GM18951 (cell line): ENCODE results near the gene CUL1.

Experiments used
- POLR2A ChIP-seq: IDR thresholded peaks from 4 replicates; pipeline ENCODE4 v1.6.1; 2011; ENCODE audit warnings: mild to moderate bottlenecking; ENCODE audit not compliant: insufficient read length, insufficient read depth; ENCODE audit errors: extremely low read depth
- in situ Hi-C: fragments of 300-500 bp; cut with MboI; formaldehyde crosslinking; loops from one replicate; pipeline ENCODE4 v1.12.0; 2022; ENCODE audit warnings: low sequenced_read_pairs, mixed read lengths, inconsistent platforms; ENCODE audit not compliant: unreplicated experiment

The CUL1 gene

DNA sequence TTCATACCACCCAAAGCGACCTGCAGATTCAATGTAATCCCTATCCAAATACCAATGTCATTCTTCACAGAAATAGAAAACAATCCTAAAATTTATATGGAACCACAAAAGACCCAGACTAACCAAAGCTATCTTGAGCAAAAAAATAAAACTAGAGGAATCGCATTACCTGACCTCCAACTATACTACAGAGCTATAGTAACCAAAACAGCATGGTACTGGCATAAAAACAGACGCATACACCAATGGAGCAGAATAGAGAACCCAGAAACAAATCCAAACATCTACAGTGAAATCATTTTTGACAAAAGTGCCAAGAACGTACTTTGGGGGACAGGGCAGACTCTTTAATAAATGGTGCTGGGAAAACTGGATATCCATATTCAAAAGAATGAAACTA is 16.9 kb upstream of the CUL1 start:
- no peak for TF ChIP-seq POLR2A
- in situ Hi-C loops: no loop called here

DNA sequence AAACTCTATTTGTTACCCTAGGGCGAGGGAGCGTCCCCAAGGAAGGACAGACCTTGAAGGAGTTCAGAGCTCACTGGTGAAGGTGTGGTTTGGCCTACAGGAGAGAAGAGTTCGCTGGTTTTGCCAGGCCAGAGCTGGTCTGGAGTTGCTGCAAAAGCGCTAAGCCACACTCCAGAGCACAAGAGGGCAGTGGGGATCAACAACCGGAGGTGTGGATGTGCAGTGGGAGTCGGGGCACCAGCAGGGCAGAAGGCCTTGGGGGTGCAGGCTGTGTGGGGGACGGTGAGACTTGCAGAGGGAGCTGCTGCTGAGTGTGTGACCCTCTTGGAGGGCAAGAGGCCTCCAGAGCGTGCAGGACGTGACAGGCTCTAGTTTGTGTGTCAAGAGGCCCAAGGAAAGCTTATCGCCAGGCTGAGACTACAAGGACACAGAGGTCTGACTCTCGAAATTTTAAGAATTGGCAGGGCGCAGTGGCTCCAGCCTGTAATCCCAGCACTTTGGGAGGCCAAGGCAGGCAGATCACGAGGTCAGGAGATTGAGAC is 14.3 kb upstream of the CUL1 start:
- in situ Hi-C loops: no loop called here

DNA sequence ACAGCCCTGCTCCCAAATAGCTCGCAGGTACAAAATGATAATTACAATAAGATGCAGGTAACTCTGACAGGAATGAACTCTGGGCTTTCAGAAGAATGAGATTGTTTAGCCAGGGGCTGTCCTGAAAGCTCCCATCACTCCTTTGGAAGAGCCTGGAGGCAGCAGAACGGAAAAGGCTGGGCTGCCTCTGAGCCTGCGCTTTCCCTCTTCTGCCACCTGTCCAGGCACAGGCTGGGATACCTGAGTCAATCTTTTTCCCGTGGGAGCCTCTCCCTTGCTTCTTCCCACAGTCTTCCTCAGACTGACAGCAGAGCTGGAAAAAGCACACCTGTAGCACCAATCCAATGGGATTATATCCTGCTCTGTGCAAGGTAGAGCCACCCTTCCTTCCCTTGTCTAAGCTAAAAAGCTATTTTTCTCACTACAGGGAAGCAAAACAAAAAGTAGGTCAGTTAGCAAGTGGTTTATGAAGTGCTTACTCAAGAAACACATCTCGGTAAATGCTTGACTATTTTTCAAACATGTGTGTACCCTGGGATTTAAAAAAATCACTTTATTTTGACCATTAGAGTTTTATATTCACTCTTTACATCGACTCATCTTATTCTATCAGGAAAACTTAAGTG is 12.3 kb upstream of the CUL1 start:
- TF ChIP-seq POLR2A: no peak
- in situ Hi-C loops: no loop called here

More for the DNA sequence above, 14.3 kb upstream of the CUL1 start:
- no peak for TF ChIP-seq POLR2A

DNA sequence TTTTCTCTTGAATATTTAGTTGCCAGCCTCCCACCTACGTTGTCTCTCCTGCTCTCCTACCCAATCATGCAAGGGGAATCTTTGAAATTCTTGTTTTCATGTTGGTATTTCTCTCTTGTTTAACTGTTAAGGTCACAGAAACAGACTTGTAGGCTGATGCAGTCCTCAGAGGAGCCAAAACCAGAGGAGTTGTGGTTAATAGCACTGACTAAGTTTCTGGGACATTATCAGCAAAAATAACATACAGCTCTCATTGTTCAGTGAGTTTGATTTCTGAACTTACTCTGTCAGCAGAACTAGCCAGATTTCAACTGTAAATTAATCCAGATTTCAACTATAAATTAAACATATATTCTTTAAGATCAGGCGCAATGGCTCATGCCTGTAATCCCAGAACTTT is 11.1 kb upstream of the CUL1 start:
- no peak for TF ChIP-seq POLR2A
- in situ Hi-C loops: no loop called here

DNA sequence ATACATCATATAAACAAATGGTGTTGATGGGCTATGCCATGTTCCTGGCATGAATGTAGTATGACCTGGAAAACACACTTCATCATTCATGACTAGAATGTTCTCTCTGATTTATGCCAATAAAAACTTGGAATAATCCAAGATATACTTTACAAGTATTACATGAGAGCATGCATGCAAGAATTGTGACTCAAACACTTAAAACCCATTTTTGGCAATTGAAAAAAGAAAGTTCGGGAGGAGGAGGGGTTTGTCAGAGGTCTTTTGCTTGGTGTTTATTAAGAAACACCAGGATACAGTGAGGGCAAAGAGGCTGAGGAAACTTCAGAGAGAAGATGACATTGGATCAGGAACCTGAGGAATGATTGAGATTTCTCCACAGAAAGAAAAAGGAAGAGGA is 10.2 kb upstream of the CUL1 start:
- in situ Hi-C loops: no loop called here
- TF ChIP-seq POLR2A: no peak

- TF ChIP-seq POLR2A: no peak
- in situ Hi-C loops: no loop called here
Measured at GRCh38 chr7:148693651-148694050, 5.1 kb upstream of the CUL1 start.

GRCh38 chr7:148694631-148695030 is 4.1 kb upstream of the CUL1 start:
- in situ Hi-C loops: no loop called here
- no peak for TF ChIP-seq POLR2A

DNA sequence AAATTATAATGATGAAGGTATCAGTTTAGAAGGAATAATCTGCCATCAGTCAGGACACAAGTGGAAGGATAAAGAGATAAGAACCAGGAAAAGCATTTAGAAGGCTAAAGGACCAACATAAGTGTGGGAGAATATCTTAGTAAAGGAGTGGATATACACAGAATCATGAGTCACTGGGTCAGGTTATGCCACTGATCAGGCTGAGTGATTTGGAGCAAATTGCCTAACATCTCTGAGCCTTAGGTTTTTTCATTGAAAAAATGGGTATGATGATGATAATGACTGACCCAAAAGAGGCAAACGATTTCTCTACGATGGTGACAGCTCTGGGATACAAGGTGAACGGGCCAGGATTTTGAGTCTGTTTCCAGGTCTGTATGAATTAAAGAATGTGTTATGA is 2.8 kb upstream of the CUL1 start:
- in situ Hi-C loops: no loop called here
- no peak for TF ChIP-seq POLR2A

GRCh38 chr7:148696787-148697186 is 1.9 kb upstream of the CUL1 start:
- no peak for TF ChIP-seq POLR2A
- in situ Hi-C loops: no loop called here

GRCh38 chr7:148697256-148698006 is 1.3 kb upstream of the CUL1 start:
- in situ Hi-C loops: no loop called here
- no peak for TF ChIP-seq POLR2A

DNA sequence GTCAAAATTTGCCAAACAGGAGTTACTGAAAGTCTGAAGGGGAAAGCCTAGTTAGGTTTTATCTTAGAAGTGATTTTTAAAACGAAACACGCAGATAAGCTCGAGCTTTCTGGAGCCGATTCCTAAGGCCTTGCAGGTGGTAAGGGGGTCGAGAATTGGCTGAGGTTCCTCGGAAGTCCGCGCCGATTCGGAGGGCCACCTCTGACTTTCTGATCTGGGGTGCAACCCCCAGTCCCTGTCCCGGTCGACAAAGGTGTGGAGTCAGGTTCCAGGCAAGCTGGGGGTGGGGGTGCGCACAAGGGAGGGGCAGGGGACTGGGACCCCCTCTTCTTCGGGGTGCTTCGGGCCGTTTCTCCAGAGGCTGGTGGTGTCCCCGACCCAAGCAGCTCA is 701 bp upstream of the CUL1 start:
- in situ Hi-C loops: no loop called here

DNA sequence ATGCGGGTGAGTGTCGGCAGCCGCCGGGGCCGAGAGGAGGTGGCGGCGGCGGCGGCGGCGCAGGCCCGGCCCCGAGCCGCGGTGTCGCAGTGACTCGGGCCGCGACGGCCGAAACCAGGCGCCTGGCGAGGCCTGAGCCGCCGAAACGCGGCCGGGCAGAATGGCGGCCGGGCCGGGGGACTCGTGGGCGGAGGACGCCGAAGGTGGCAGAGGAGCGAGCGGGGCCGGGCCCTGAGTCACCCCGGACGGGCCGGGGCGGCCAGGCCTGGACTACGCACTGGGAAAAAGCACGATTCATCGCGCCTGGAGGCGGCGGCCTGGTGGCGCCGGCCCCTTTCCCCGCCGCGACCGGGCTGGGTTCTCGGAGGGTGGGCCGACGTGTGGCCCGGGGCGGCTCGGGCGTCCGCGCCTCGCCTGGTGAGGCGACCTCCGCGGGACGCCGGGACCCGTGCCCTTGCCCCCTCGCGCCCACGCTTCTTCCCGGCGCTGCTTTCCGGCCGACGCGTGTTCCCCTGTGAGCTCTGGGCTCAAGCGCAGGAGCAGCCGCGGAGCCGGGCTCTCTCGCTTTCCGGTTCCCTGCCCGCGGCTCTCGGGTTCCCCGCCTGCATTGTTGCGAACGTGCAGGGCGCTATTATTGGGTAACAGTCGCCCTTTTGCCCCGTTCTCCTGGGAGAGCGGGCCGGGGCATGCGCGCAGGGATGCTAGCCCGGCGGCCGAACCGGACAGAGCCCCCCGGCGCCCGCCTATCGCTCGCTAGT is 500 bp downstream of the CUL1 start:
- in situ Hi-C loops: no loop called here
- peak; percentile 57 for TF ChIP-seq POLR2A

More for the DNA sequence above, 701 bp upstream of the CUL1 start:
- no peak for TF ChIP-seq POLR2A

DNA sequence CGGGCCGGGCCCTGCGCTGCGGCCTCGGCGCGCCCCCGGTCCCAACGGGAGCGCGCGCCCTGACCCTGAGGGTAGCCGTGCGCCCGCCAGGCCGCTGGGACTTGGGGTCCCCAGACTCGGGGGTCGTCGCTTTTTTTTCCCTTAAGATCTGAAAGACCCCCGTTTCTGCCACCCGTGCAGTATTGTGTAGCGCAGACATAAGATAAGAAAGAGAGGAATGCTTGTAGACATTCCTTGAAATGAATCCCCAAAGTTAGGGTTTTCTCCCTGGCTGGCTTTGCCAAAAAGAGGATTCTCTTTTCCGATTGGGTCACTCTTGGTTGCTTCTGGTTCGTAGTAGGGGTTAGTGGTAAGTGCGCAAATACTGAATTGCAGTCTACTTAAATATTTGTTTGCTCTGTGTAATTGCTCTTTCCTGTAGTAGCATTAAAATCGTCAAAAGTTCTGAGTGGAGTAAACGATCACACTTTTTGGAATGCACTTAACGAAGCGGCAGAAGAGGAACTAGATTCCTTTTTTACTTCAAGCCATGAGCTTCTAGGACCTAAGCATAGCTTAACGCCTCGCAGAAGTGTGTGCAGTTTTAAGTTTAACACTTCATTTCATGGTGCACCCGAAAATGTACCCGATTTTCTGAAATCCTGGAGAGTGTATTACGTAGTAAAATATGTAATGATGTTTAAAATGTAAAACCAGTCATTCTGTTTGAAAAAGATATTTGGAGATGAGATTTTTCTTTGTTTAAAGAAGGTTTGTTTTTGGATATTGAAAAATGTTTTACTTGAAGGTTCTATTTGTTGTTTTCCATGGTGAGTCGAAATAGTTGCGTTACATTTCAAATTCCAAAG is 1.3 kb downstream of the CUL1 start:
- no peak for TF ChIP-seq POLR2A

DNA sequence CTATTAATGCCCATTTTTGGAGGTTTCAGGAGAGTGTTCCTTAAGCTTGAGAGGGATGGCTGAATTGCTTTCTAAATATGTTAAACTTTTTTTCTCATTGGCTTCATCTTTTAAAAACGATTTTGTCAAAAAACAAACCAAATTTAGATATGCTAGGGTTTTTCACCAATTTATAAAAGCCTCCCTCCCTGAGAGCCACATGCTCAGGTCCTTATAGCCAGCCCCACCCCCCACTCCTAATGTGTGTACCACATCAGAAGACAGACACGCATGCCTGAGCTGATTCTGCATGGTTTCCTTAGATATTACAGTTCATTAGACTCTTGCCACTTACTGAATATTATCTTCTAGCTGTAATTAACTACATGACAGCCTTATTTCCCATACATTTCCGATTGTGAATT is 2.0 kb downstream of the CUL1 start:
- TF ChIP-seq POLR2A: no peak
- in situ Hi-C loops: no loop called here

More for the DNA sequence above, 1.3 kb downstream of the CUL1 start:
- in situ Hi-C loops: no loop called here
